ENCODE data around the gene FXYD7. TPM values are rescaled to one million over a fixed set of nuclear protein-coding genes. Genes with fewer than 3 reads are reported as not detected.

FXYD7 gene
- total RNA-seq, 2 donors from 2014 or later, result 1.1 TPM; not detected in 1

DNA sequence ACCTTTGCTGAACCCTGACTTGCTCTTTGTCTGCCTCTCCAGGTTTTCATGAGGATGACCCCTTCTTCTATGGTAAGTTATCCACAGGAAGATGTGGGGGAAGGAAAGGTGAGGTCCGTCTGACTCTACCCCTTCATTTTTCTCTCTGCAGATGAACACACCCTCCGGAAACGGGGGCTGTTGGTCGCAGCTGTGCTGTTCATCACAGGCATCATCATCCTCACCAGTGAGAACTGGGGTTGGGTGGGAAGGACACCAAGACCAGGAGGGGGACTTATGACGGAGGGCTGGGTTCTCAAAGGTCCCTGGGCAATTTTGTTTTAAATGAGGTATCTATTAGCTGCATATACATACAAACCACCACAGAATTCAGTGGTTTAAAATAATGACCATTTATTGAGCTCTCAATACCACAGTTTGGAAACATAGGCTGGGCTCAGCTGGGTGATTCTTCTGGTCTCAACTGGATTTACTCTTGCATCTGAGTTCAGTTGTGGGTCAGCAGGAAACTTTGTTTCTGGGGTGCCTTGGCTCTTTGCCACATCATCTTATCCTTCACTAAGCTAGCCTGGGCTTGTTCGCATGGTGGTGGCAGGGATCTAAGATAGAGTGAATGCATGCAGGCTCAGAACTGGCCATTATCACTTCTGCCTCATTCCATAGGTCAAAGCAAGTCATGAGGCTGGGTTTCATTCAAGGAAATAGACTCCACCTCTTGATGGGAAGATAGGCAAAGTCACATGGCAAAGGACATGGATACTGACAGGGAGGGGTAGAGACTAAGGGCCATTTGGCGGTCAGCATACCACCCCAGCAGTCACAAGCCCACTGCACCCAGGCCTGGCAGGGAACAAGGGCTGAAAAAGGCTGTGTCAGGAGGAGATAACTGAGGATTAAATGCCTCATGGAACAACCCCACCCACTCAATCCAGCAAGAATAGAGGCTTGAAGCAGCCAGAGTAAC, 23.3 kb downstream of the FXYD7 start:
- Histone ChIP-seq H3K27ac (ENCODE audit: low read depth, low read length) (no peak overlapping the region), H3K27me3 (ENCODE audit: control insufficient read depth, insufficient read depth, low read length, poor library complexity, severe bottlenecking) (no peaks in the 10 kb centered on the region), H3K9me3 (ENCODE audit: control insufficient read depth, low read length) (peaks cover 27% of the 10 kb centered on the region), H3K9ac (ENCODE audit: extremely low read depth, low read length, poor library complexity, severe bottlenecking) (no peak overlapping the region), H3K4me1 (ENCODE audit: control insufficient read depth, insufficient read depth, low read length) (no peaks in the 10 kb centered on the region), H3K4me3 (ENCODE audit: low read length) (no peak overlapping the region), H3K36me3 (ENCODE audit: control insufficient read depth, insufficient read depth, low read length) (no peaks in the 10 kb centered on the region)
- DNase-seq, result no peak
- TF ChIP-seq, protein P1, sequence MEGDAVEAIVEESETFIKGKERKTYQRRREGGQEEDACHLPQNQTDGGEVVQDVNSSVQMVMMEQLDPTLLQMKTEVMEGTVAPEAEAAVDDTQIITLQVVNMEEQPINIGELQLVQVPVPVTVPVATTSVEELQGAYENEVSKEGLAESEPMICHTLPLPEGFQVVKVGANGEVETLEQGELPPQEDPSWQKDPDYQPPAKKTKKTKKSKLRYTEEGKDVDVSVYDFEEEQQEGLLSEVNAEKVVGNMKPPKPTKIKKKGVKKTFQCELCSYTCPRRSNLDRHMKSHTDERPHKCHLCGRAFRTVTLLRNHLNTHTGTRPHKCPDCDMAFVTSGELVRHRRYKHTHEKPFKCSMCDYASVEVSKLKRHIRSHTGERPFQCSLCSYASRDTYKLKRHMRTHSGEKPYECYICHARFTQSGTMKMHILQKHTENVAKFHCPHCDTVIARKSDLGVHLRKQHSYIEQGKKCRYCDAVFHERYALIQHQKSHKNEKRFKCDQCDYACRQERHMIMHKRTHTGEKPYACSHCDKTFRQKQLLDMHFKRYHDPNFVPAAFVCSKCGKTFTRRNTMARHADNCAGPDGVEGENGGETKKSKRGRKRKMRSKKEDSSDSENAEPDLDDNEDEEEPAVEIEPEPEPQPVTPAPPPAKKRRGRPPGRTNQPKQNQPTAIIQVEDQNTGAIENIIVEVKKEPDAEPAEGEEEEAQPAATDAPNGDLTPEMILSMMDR (conservative IDR thresholded peaks at IDR 0.05), result no peak
- no peak overlapping the region for H3K4me3 Mint-ChIP-seq
- no peaks in the 10 kb centered on the region for H3K27me3 Mint-ChIP-seq (ENCODE audit: insufficient read depth)
- H3K4me1 Mint-ChIP-seq, result no peaks in the 10 kb centered on the region
- H3K27ac Mint-ChIP-seq, result no peak overlapping the region
- 81% methylated on average over 6 of the region's 7 CpGs; no CpG with 5 or more reads in 1 of the 2 experiments for whole genome bisulfite sequencing, 2 experiments (ENCODE audit: insufficient coverage in 1 of 2, insufficient read length in 1 of 2)
- H3K36me3 Mint-ChIP-seq (ENCODE audit: low read depth), result peaks cover 44% of the 10 kb centered on the region
- H3K9me3 Mint-ChIP-seq, result peaks cover 21% of the 10 kb centered on the region

DNA sequence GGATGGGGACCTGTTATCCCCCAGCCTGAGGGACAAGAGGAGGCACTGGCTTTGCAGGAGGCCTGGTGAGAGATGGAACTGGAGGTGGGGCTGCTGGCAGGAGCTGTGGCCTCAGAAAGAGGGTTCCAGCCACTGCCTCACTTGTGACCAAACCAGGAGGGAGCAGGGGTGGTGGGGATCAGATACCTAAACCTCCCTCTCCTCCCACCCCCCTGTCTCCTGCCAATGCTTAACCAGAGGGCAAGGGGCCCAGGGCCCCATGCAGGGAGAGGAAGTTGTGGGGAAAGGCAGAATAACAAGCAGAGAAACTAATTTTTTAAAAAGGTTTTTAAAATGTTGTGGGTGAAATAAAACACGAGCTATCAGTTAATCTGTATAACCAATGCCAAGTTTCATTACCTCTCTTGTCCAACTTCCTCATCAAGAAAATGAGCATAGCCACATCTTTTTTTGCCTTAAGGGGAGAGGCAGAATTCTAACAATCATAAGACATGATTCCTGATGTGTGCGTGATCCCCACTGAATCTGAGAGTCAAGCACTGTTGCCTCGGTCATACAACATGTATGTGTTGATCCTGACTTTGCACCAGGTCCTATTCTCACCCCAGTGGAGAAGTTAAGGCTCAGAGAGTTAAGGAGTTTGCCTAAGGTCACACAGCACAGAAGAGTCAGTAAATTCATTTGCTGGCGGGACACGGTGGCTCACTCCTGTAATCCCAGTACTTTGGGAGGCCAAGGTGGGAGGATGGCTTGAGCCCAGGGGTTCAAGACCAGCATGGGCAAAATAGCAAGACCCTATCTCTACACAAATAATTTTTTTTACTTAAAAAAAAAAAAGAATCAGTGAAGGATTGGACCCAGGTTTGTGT, 24.4 kb downstream of the FXYD7 start:
- no peaks in the 10 kb centered on the region for H3K4me1 Mint-ChIP-seq
- Histone ChIP-seq H3K4me3 (ENCODE audit: low read length) (no peak overlapping the region), H3K9me3 (ENCODE audit: control insufficient read depth, low read length) (peaks cover 27% of the 10 kb centered on the region), H3K4me1 (ENCODE audit: control insufficient read depth, insufficient read depth, low read length) (no peaks in the 10 kb centered on the region), H3K27ac (ENCODE audit: low read depth, low read length) (no peak overlapping the region), H3K9ac (ENCODE audit: extremely low read depth, low read length, poor library complexity, severe bottlenecking) (no peak overlapping the region), H3K36me3 (ENCODE audit: control insufficient read depth, insufficient read depth, low read length) (no peaks in the 10 kb centered on the region), H3K27me3 (ENCODE audit: control insufficient read depth, insufficient read depth, low read length, poor library complexity, severe bottlenecking) (no peaks in the 10 kb centered on the region)
- DNase-seq, result peak; percentile 14
- TF ChIP-seq, protein P1 (conservative IDR thresholded peaks at IDR 0.05), result no peak
- H3K27ac Mint-ChIP-seq, result no peak overlapping the region
- H3K4me3 Mint-ChIP-seq, result no peak overlapping the region
- H3K27me3 Mint-ChIP-seq (ENCODE audit: insufficient read depth), result no peaks in the 10 kb centered on the region
- WGBS, 2 experiments (ENCODE audit: insufficient coverage in 1 of 2, insufficient read length in 1 of 2), result 90 to 96% methylated on average over 4 to 5 of the region's 5 CpGs
- H3K36me3 Mint-ChIP-seq (ENCODE audit: low read depth), result peaks cover 41% of the 10 kb centered on the region
- H3K9me3 Mint-ChIP-seq, result peaks cover 21% of the 10 kb centered on the region

DNA sequence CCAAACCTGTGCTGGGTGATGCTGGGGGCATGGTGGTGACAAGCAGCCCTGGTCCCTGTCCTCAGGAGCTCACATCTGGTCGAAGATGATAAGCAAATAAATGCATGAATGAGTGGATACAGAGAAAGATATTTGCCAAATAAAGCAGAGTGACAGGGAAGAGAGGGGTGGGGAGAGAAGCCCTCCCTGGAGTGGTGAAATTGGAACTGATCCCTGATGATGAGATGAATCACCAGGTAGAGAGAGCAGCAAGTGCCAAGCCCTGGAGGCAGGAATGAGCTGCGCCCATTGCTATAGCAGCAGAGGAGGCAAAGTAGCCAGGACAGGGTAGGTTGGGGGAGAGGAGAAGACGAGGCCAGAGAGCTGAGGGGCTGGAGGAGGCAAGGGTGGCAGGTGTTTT, 25.1 kb downstream of the FXYD7 start:
- Mint-ChIP-seq H3K36me3 (ENCODE audit: low read depth) (peaks cover 39% of the 10 kb centered on the region), H3K4me3 (no peak overlapping the region), H3K4me1 (no peaks in the 10 kb centered on the region), H3K27me3 (ENCODE audit: insufficient read depth) (no peaks in the 10 kb centered on the region), H3K9me3 (peaks cover 28% of the 10 kb centered on the region), H3K27ac (no peak overlapping the region)
- WGBS, 2 experiments (ENCODE audit: insufficient coverage in 1 of 2, insufficient read length in 1 of 2), result 83 to 100% methylated on average over 1 to 3 of the region's 3 CpGs
- H3K27me3 ChIP-seq (ENCODE audit: control insufficient read depth, insufficient read depth, low read length, poor library complexity, severe bottlenecking), result no peaks in the 10 kb centered on the region
- no peak overlapping the region for H3K27ac ChIP-seq (ENCODE audit: low read depth, low read length)
- TF ChIP-seq, protein P1 (conservative IDR thresholded peaks at IDR 0.05), result no peak
- no peak overlapping the region for H3K9ac ChIP-seq (ENCODE audit: extremely low read depth, low read length, poor library complexity, severe bottlenecking)
- no peaks in the 10 kb centered on the region for H3K4me1 ChIP-seq (ENCODE audit: control insufficient read depth, insufficient read depth, low read length)
- no peaks in the 10 kb centered on the region for H3K36me3 ChIP-seq (ENCODE audit: control insufficient read depth, insufficient read depth, low read length)
- peak; percentile 9 for DNase-seq
- H3K9me3 ChIP-seq (ENCODE audit: control insufficient read depth, low read length), result peaks cover 31% of the 10 kb centered on the region
- no peak overlapping the region for H3K4me3 ChIP-seq (ENCODE audit: low read length)

Data from endodermal cell (in vitro differentiated cells).